Suppressor macrophage treated with lipopolysaccharide for 1 hour (primary cell): ENCODE data around the gene CYB5A.

Experiments
- DNase-seq, 3 donors: peaks; one replicate each; pipeline ENCODE4 v3.0.0-alpha.2; 2020 to 2022

CYB5A gene

GRCh38 chr18:74275736-74276135 lies 16.0 kb downstream of the CYB5A start:
- DNase-seq, result no peak

GRCh38 chr18:74274700-74275099 lies 17.1 kb downstream of the CYB5A start:
- no peak for DNase-seq

GRCh38 chr18:74273394-74273793 lies 18.4 kb downstream of the CYB5A start:
- DNase-seq, result no peak

- no peak for DNase-seq
Observed at GRCh38 chr18:74271635-74272034, 20.1 kb downstream of the CYB5A start.

- no peak for DNase-seq
Observed at GRCh38 chr18:74268933-74269620, 22.7 kb downstream of the CYB5A start.

GRCh38 chr18:74268175-74268574 lies 23.6 kb downstream of the CYB5A start:
- no peak for DNase-seq

- no peak for DNase-seq
Observed at GRCh38 chr18:74266161-74266560, 25.6 kb downstream of the CYB5A start.

GRCh38 chr18:74265546-74266098 lies 26.1 kb downstream of the CYB5A start:
- DNase-seq, result no peak

GRCh38 chr18:74264303-74265020 lies 27.3 kb downstream of the CYB5A start:
- DNase-seq, result peak; percentile 58 to 69 (median 65)

- no peak for DNase-seq
Observed at GRCh38 chr18:74261053-74261713, 30.6 kb downstream of the CYB5A start.

- no peak for DNase-seq
Observed at GRCh38 chr18:74259347-74259746, 32.4 kb downstream of the CYB5A start.

- DNase-seq, result no peak
Observed at GRCh38 chr18:74257083-74257482, 34.7 kb downstream of the CYB5A start.

- no peak for DNase-seq
Observed at GRCh38 chr18:74256190-74256589, 35.6 kb downstream of the CYB5A start.

GRCh38 chr18:74255131-74255616 lies 36.6 kb downstream of the CYB5A start:
- no peak for DNase-seq

- peak; percentile 37 to 63 (median 57) for DNase-seq
Observed at GRCh38 chr18:74252039-74252395, 39.7 kb downstream of the CYB5A start.

GRCh38 chr18:74251297-74252038 lies 40.3 kb downstream of the CYB5A start:
- DNase-seq, result peak; percentile 55 to 80 (median 80)

GRCh38 chr18:74250131-74250530 lies 41.6 kb downstream of the CYB5A start:
- no peak for DNase-seq

GRCh38 chr18:74249181-74249968 lies 42.4 kb downstream of the CYB5A start:
- DNase-seq, result peak; percentile 90 to 95 (median 94)

GRCh38 chr18:74248595-74248994 lies 43.2 kb downstream of the CYB5A start:
- no peak for DNase-seq

GRCh38 chr18:74248189-74248588 lies 43.6 kb downstream of the CYB5A start:
- DNase-seq, result no peak

GRCh38 chr18:74244554-74244953 lies 47.2 kb downstream of the CYB5A start:
- DNase-seq, result no peak

- no peak for DNase-seq
Observed at GRCh38 chr18:74243127-74243526, 48.6 kb downstream of the CYB5A start.
